PC-3 (cell line): ENCODE results near the gene ICE2. TPM values are rescaled to one million over a fixed set of nuclear protein-coding genes. Genes with fewer than 3 reads are reported as not detected.

Source experiments
- ATAC-seq: fragments of 200-7000 bp; cut with Tn5 transposase; 2 replicates; pipeline ENCODE4 v1.9.1; 2020; ENCODE audit warnings: mild to moderate bottlenecking, moderate library complexity
- BruUV-seq: library from RNA; stranded (reverse); fragments of 400-500 nt; replicated peaks from 2 replicates; lab custom pipeline; 2021; lab: Mats Ljungman, UMichigan
- CTCF ChIA-PET: fragments of 300-600 bp; sonication (Branson Sonifier 250); formaldehyde crosslinking; loops from one replicate; lab custom pipeline; 2022; ENCODE audit warnings: antibody characterized with exemption; lab: Charles Lee
- POLR2A ChIA-PET: fragments of 300-600 bp; sonication (Branson Sonifier 250); formaldehyde crosslinking; loops from one replicate; lab custom pipeline; 2022; ENCODE audit warnings: antibody characterized with exemption; ENCODE audit not compliant: unreplicated experiment; lab: Charles Lee
- DNase-seq: peaks from one replicate; pipeline ENCODE4 v3.0.0-alpha.2; 2015
- H2AFZ ChIP-seq: fragments of 300-600 bp; sonication (generic); 2 replicates; pipeline ENCODE4 v1.6.0; 2016; ENCODE audit warnings: antibody characterized with exemption, low read length
- H3F3A ChIP-seq: fragments of 300-600 bp; sonication (generic); one replicate; pipeline ENCODE4 v1.6.0; 2017; ENCODE audit warnings: antibody characterized with exemption, low read length, control low read depth, mild to moderate bottlenecking; ENCODE audit not compliant: unreplicated experiment
- H3K27ac ChIP-seq: fragments of 300-600 bp; sonication (generic); 2 replicates; pipeline ENCODE4 v1.5.1; 2016; ENCODE audit warnings: mild to moderate bottlenecking, low read length
- H3K27me3 ChIP-seq: fragments of 300-600 bp; sonication (generic); 2 replicates; pipeline ENCODE4 v1.6.1; 2016; ENCODE audit warnings: low read length, mixed read lengths
- H3K36me3 ChIP-seq: fragments of 300-600 bp; sonication (generic); 2 replicates; pipeline ENCODE4 v1.6.1; 2016; ENCODE audit warnings: low read depth, mixed run types, low read length, mixed read lengths
- H3K4me1 ChIP-seq: fragments of 300-600 bp; sonication (generic); 2 replicates; pipeline ENCODE4 v1.5.1; 2016; ENCODE audit warnings: low read length; ENCODE audit not compliant: insufficient read depth
- H3K4me2 ChIP-seq: fragments of 300-600 bp; sonication (generic); 2 replicates; pipeline ENCODE4 v1.6.0; 2016; ENCODE audit warnings: low read length
- H3K4me3 ChIP-seq: fragments of 300-600 bp; sonication (generic); 2 replicates; pipeline ENCODE4 v1.5.1; 2016; ENCODE audit warnings: mild to moderate bottlenecking, low read length, mixed read lengths
- H3K79me2 ChIP-seq: fragments of 300-600 bp; sonication (generic); 2 replicates; pipeline ENCODE4 v1.6.1; 2017; ENCODE audit warnings: low read length, mixed read lengths
- H3K9ac ChIP-seq: fragments of 300-600 bp; sonication (generic); 2 replicates; pipeline ENCODE4 v1.6.0; 2016; ENCODE audit warnings: mild to moderate bottlenecking, low read length
- H3K9me2 ChIP-seq: fragments of 300-600 bp; sonication (generic); replicated peaks from 2 replicates; pipeline ENCODE4 v1.6.1; 2016; ENCODE audit warnings: mixed run types, low read length, mixed read lengths
- H3K9me3 ChIP-seq: fragments of 300-600 bp; sonication (generic); 2 replicates; pipeline ENCODE4 v1.6.1; 2016; ENCODE audit warnings: low read length, mixed read lengths
- H4K20me1 ChIP-seq: fragments of 300-600 bp; sonication (generic); 2 replicates; pipeline ENCODE4 v1.6.1; 2016; ENCODE audit warnings: low read length, mixed read lengths
- EZH2 ChIP-seq: fragments of 300-600 bp; sonication (generic); IDR thresholded peaks from one replicate; pipeline ENCODE4 v1.6.1; 2017; ENCODE audit warnings: antibody characterized with exemption, mild to moderate bottlenecking, low read length; ENCODE audit not compliant: unreplicated experiment
- EZH2phosphoT487 ChIP-seq: fragments of 300-600 bp; sonication (generic); IDR thresholded peaks from 2 replicates; pipeline ENCODE4 v1.6.1; 2018; ENCODE audit warnings: mild to moderate bottlenecking, antibody characterized with exemption, low read length, borderline replicate concordance
- intact Hi-C: fragments of 100-400 bp; cut with micrococcal nuclease; formaldehyde crosslinking; loops from 2 replicates; pipeline ENCODE4 v1.9.0; 2023
- total RNA-seq: library from RNA; depleted of rRNA; stranded (reverse); fragments of >200 nt; gene quantifications from 2 replicates; pipeline ENCODE4 v1.2.3, GENCODE V29; 2014
- TF ChIP-seq, protein P1 (sequence below): fragments of 300-600 bp; sonication (generic); conservative IDR thresholded peaks from 2 replicates; pipeline ENCODE4 v1.5.1; 2017; ENCODE audit warnings: antibody characterized with exemption, low read depth, mild to moderate bottlenecking, low read length

Gene ICE2
- total RNA-seq, 1 experiment from 2014 or later = 14.8 TPM

- peaks cover 59% of the 10 kb centered on the region for H3K36me3 ChIP-seq
- H3K27me3 ChIP-seq = no peaks in the 10 kb centered on the region
- TF ChIP-seq EZH2 = no peak
- TF ChIP-seq, protein P1, sequence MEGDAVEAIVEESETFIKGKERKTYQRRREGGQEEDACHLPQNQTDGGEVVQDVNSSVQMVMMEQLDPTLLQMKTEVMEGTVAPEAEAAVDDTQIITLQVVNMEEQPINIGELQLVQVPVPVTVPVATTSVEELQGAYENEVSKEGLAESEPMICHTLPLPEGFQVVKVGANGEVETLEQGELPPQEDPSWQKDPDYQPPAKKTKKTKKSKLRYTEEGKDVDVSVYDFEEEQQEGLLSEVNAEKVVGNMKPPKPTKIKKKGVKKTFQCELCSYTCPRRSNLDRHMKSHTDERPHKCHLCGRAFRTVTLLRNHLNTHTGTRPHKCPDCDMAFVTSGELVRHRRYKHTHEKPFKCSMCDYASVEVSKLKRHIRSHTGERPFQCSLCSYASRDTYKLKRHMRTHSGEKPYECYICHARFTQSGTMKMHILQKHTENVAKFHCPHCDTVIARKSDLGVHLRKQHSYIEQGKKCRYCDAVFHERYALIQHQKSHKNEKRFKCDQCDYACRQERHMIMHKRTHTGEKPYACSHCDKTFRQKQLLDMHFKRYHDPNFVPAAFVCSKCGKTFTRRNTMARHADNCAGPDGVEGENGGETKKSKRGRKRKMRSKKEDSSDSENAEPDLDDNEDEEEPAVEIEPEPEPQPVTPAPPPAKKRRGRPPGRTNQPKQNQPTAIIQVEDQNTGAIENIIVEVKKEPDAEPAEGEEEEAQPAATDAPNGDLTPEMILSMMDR = peak; percentile 34; the same call in 1 of the 2 replicates
- no peak overlapping the region for H2AFZ ChIP-seq
- peak overlapping the region; percentile 80 for H3K9ac ChIP-seq
- CTCF ChIA-PET = interaction anchor here (0.6 kb wide), 2 partner anchors 12 to 48 kb away, joined by 3 to 4 read pairs; no protein-coding TSS in a partner anchor
- intact Hi-C loops = loop anchor here (1.0 kb wide), 3 partner anchors 19 to 70 kb away; no protein-coding TSS in a partner anchor
- ATAC-seq (peak; percentile 77), DNase-seq (peak; percentile 97)
- peak overlapping the region; percentile 71 for H3K4me2 ChIP-seq
- no peaks in the 10 kb centered on the region for H3K9me3 ChIP-seq
- H3K27ac ChIP-seq = peak overlapping the region; percentile 98
- no TSS peak for BruUV-seq
- POLR2A ChIA-PET = interaction anchor here (0.5 to 1.3 kb wide), 6 partner anchors 8 to 657 kb away, joined by 3 to 13 read pairs (median 4); partner anchors contain the start of gene ANXA2
- H4K20me1 ChIP-seq = no peaks in the 10 kb centered on the region; the same call in 1 of the 2 replicates
- peaks cover 32% of the 10 kb centered on the region for H3F3A ChIP-seq
- H3K79me2 ChIP-seq = peaks cover 69% of the 10 kb centered on the region
- H3K4me1 ChIP-seq = peaks cover 91% of the 10 kb centered on the region
- no peaks in the 10 kb centered on the region for H3K9me2 ChIP-seq
- peak overlapping the region; percentile 38; the same call in 1 of the 2 replicates for H3K4me3 ChIP-seq
These were observed 104.3 kb downstream of the ICE2 start for GRCh38 chr15:60374628-60375081.

DNA sequence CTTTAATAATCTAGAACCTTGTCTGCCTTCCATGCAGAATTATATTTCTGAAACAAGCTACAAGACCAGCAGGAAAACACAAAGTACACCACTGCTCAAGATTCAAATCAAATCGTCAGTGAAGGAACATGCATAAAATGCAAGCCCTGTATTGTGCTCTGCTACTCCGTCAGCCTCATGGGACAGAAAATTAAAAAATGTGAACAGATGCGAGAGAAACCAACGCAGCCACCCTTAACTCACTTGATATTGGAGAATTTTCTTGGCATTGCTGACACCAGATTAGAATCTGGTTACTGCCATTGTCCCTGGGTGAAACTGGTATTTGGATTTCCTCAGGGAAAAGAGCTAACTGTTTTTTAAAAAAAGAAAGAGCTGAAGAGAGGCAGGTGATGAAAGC is 104.7 kb downstream of the ICE2 start:
- Histone ChIP-seq H3K27ac (peak overlapping the region; percentile 98), H3F3A (peaks cover 36% of the 10 kb centered on the region), H3K4me2 (peak overlapping the region; percentile 71), H3K4me1 (peaks cover 91% of the 10 kb centered on the region), H3K36me3 (peaks cover 63% of the 10 kb centered on the region), H2AFZ (no peak overlapping the region), H3K79me2 (peaks cover 69% of the 10 kb centered on the region), H3K9me3 (no peaks in the 10 kb centered on the region), H3K9me2 (no peaks in the 10 kb centered on the region), H3K9ac (peak overlapping the region; percentile 80), H4K20me1 (peaks cover 4% of the 10 kb centered on the region), H3K4me3 (peak overlapping the region; percentile 38), H3K27me3 (no peaks in the 10 kb centered on the region)
- POLR2A ChIA-PET = interaction anchor here (0.6 to 1.3 kb wide), 5 partner anchors 9 to 656 kb away, joined by 3 to 13 read pairs (median 5); partner anchors contain the start of gene ANXA2
- DNase-seq = no peak
- ATAC-seq = no peak
- TF ChIP-seq EZH2phosphoT487 = no peak
- TF ChIP-seq, protein P1 = no peak
- TF ChIP-seq EZH2 = no peak
- CTCF ChIA-PET = no interaction called here
- TSS peak; percentile 44 for BruUV-seq
- intact Hi-C loops = loop anchor here (1.0 kb wide), 3 partner anchors 19 to 70 kb away; no protein-coding TSS in a partner anchor

DNA sequence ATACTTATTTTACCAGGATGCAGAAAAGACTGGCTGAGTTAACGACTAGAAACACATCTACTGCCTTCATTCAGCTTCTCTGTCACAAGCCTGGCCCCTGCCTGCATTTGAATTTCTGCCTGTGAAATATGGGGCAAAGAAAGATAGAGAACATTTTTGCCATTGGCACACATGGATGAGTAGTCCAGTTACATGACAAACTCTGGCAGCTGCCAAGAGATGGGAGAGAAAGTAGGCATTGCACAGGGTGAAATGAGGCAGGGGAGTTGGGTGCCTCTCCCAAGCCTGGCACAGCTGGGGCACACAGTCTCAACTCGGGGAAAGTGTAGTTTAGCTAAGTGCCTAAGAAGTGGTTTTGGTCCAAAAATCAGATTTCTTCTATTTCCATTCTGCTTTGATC is 105.2 kb downstream of the ICE2 start:
- H3K27me3 ChIP-seq = no peaks in the 10 kb centered on the region
- ChIA-PET CTCF (no interaction called here), POLR2A (no interaction called here)
- BruUV-seq = no TSS peak
- peak overlapping the region; percentile 80 for H3K9ac ChIP-seq
- DNase-seq (no peak), ATAC-seq (no peak)
- peaks cover 40% of the 10 kb centered on the region for H3F3A ChIP-seq
- peak overlapping the region; percentile 98 for H3K27ac ChIP-seq
- H3K4me1 ChIP-seq = peaks cover 91% of the 10 kb centered on the region
- H4K20me1 ChIP-seq = peaks cover 8% of the 10 kb centered on the region
- H2AFZ ChIP-seq = no peak overlapping the region
- TF ChIP-seq EZH2phosphoT487 (no peak), EZH2 (no peak)
- TF ChIP-seq, protein P1 = no peak
- no peaks in the 10 kb centered on the region for H3K9me3 ChIP-seq
- peaks cover 68% of the 10 kb centered on the region for H3K36me3 ChIP-seq
- peaks cover 72% of the 10 kb centered on the region for H3K79me2 ChIP-seq
- H3K4me3 ChIP-seq = peak overlapping the region; percentile 38; the same call in 1 of the 2 replicates
- H3K4me2 ChIP-seq = peak overlapping the region; percentile 71
- no peaks in the 10 kb centered on the region for H3K9me2 ChIP-seq
- intact Hi-C loops = loop anchor here (1.0 kb wide), 3 partner anchors 20 to 71 kb away; no protein-coding TSS in a partner anchor
